Hepatocyte (in vitro differentiated cells): ENCODE data around the gene UNC5CL. TPM values are rescaled to one million over a fixed set of nuclear protein-coding genes. Genes with fewer than 3 reads are reported as not detected.
"Not testable (repeated sequence)": the region's sequence is repeated elsewhere in the genome, so short reads cannot be mapped to it uniquely, and the experiment has no call there.

ENCODE experiments used
- DNase-seq: peaks from one replicate; pipeline ENCODE4 v3.0.0-alpha.2; 2016; ENCODE audit warnings: low spot score
- H2AFZ ChIP-seq: fragments of 200-600 bp; sonication (generic); 2 replicates; pipeline ENCODE4 v1.6.0; 2016; ENCODE audit warnings: antibody characterized with exemption, mild to moderate bottlenecking
- H3K27ac ChIP-seq: fragments of 200-600 bp; sonication (generic); 2 replicates; pipeline ENCODE4 v1.5.1; 2016; ENCODE audit warnings: mild to moderate bottlenecking
- H3K27me3 ChIP-seq: fragments of 200-600 bp; sonication (generic); 2 replicates; pipeline ENCODE4 v1.6.1; 2016
- H3K36me3 ChIP-seq: fragments of 200-600 bp; sonication (generic); replicated peaks from 2 replicates; pipeline ENCODE4 v1.5.1; 2016; ENCODE audit warnings: low read depth; ENCODE audit not compliant: insufficient read depth
- H3K4me1 ChIP-seq: fragments of 200-600 bp; sonication (generic); 2 replicates; pipeline ENCODE4 v1.5.1; 2016; ENCODE audit warnings: mild to moderate bottlenecking, moderate library complexity; ENCODE audit not compliant: insufficient read depth
- H3K4me2 ChIP-seq: fragments of 200-600 bp; sonication (generic); 2 replicates; pipeline ENCODE4 v1.6.0; 2016
- H3K4me3 ChIP-seq: fragments of 200-600 bp; sonication (generic); 2 replicates; pipeline ENCODE4 v1.5.1; 2016; ENCODE audit warnings: mild to moderate bottlenecking
- H3K79me2 ChIP-seq: fragments of 200-600 bp; sonication (generic); 2 replicates; pipeline ENCODE4 v1.6.0; 2017; ENCODE audit warnings: mild to moderate bottlenecking
- H3K9me2 ChIP-seq: fragments of 200-600 bp; sonication (generic); replicated peaks from 2 replicates; pipeline ENCODE4 v1.6.0; 2017; ENCODE audit warnings: mild to moderate bottlenecking; ENCODE audit not compliant: insufficient read depth
- H3K9me3 ChIP-seq: fragments of 200-600 bp; sonication (generic); 2 replicates; pipeline ENCODE4 v1.5.1; 2016; ENCODE audit warnings: low read depth, mild to moderate bottlenecking
- H4K20me1 ChIP-seq: fragments of 200-600 bp; sonication (generic); 2 replicates; pipeline ENCODE4 v1.6.0; 2016; ENCODE audit warnings: mild to moderate bottlenecking; ENCODE audit not compliant: insufficient read depth, poor library complexity, severe bottlenecking
- CTCF ChIP-seq: fragments of 200-600 bp; sonication (generic); IDR thresholded peaks from 2 replicates; pipeline ENCODE4 v1.5.1; 2016; ENCODE audit warnings: antibody characterized with exemption, mild to moderate bottlenecking; ENCODE audit not compliant: poor library complexity
- EZH2 ChIP-seq: fragments of 200-600 bp; sonication (generic); IDR thresholded peaks from 2 replicates; pipeline ENCODE4 v1.6.1; 2016; ENCODE audit warnings: antibody characterized with exemption, mild to moderate bottlenecking, borderline replicate concordance
- EZH2phosphoT487 ChIP-seq: fragments of 200-600 bp; sonication (generic); IDR thresholded peaks from one replicate; pipeline ENCODE4 v1.6.1; 2018; ENCODE audit warnings: antibody characterized with exemption, mild to moderate bottlenecking, low read depth, moderate library complexity; ENCODE audit not compliant: unreplicated experiment, severe bottlenecking
- WGBS: methylation state at CpG from one replicate; pipeline ENCODE4 v1.1.6; 2016; ENCODE audit warnings: low lambda C conversion rate; ENCODE audit errors: missing lambda C conversion rate; 5-methylcytosine and 5-hydroxymethylcytosine counted together
- polyA plus RNA-seq: library from polyadenylated mRNA; unstranded; fragments of >200 nt; fragmentation: Nextera tagmentation; extraction: Ambion mirVana; gene quantifications from 2 replicates; pipeline ENCODE4 v1.2.1, GENCODE V29; 2016
- total RNA-seq: library from RNA; depleted of rRNA; stranded (reverse); fragments of >200 nt; gene quantifications from 2 replicates; pipeline ENCODE4 v1.2.3, GENCODE V29; 2014

UNC5CL gene
- total and polyA plus RNA-seq, 2 experiments from 2014 or later = 37.1 to 42.9 TPM

- no peaks in the 10 kb centered on the region for H3K79me2 ChIP-seq
- WGBS = 100% methylated on average over 1 of the region's 1 CpG
- H3K4me1 ChIP-seq = peaks cover 7% of the 10 kb centered on the region
Observed at GRCh38 chr6:41017663-41018062, 21.4 kb downstream of the UNC5CL start.

DNA sequence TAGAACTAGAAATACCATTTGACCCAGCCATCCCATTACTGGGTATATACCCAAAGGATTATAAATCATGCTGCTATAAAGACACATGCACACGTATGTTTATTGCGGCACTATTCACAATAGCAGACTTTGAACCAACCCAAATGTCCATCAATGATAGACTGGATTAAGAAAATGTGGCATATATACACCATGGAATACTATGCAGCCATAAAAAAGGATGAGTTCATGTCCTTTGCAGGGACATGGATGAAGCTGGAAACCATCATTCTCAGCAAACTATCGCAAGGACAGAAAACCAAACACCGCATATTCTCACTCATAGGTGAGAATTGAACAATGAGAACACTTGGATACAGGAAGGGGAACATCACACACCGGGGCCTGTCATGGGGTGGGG, 23.2 kb downstream of the UNC5CL start:
- not testable (repeated sequence) for H2AFZ ChIP-seq, H4K20me1 ChIP-seq, H3K9me2 ChIP-seq, H3K79me2 ChIP-seq, H3K4me3 ChIP-seq, H3K4me1 ChIP-seq, H3K36me3 ChIP-seq, H3K27ac ChIP-seq, H3K4me2 ChIP-seq, DNase-seq, H3K27me3 ChIP-seq, H3K9me3 ChIP-seq
- WGBS = 95% methylated on average over 5 of the region's 5 CpGs

More at GRCh38 chr6:41017663-41018062, 21.4 kb downstream of the UNC5CL start:
- no peaks in the 10 kb centered on the region for H3K9me3 ChIP-seq
- H3K27me3 ChIP-seq = no peaks in the 10 kb centered on the region
- no peaks in the 10 kb centered on the region for H3K9me2 ChIP-seq
- H2AFZ ChIP-seq = no peak overlapping the region
- TF ChIP-seq EZH2 (no peak), EZH2phosphoT487 (no peak), CTCF (no peak)
- no peak overlapping the region for H3K4me3 ChIP-seq
- no peak overlapping the region for H3K27ac ChIP-seq
- no peaks in the 10 kb centered on the region for H3K36me3 ChIP-seq
- DNase-seq = no peak
- no peaks in the 10 kb centered on the region for H4K20me1 ChIP-seq
- no peak overlapping the region for H3K4me2 ChIP-seq

DNA sequence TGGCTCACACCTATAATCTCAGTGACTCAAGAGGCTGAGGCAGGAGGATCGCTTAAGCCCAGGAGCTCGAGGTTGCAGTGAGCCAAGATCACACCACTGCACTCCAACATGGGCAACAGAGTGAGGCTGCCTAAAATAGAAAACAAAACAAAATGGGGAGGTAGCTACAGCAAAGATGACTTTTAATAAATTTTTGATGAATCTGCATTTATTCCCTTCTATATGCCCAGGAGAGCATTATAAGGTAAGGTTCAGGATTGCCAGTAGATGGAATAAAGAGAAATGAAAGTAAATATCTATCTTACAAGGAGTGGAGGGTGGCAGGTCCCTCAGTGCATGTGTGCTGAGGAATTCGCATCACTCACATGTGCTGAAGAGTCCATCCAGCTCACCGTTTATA, 24.2 kb downstream of the UNC5CL start:
- TF ChIP-seq EZH2phosphoT487 (no peak), CTCF (no peak), EZH2 (no peak)
- Histone ChIP-seq H3K27me3 (no peaks in the 10 kb centered on the region), H4K20me1 (no peaks in the 10 kb centered on the region), H3K4me3 (no peak overlapping the region), H3K36me3 (no peaks in the 10 kb centered on the region), H2AFZ (no peak overlapping the region), H3K4me2 (no peak overlapping the region), H3K9me2 (no peaks in the 10 kb centered on the region), H3K27ac (no peak overlapping the region), H3K79me2 (no peaks in the 10 kb centered on the region), H3K4me1 (peaks cover 7% of the 10 kb centered on the region), H3K9me3 (no peaks in the 10 kb centered on the region)
- DNase-seq = no peak
- WGBS = 93% methylated on average over 4 of the region's 4 CpGs

- no peaks in the 10 kb centered on the region for H3K9me2 ChIP-seq
- no peaks in the 10 kb centered on the region for H3K79me2 ChIP-seq
- H3K4me1 ChIP-seq = no peaks in the 10 kb centered on the region
- H3K27ac ChIP-seq = peak overlapping the region; percentile 26
- H3K36me3 ChIP-seq = no peaks in the 10 kb centered on the region
- H3K27me3 ChIP-seq = no peaks in the 10 kb centered on the region
- TF ChIP-seq EZH2 (no peak), EZH2phosphoT487 (no peak), CTCF (no peak)
- H2AFZ ChIP-seq = no peak overlapping the region
- H3K4me2 ChIP-seq = no peak overlapping the region
- no peaks in the 10 kb centered on the region for H3K9me3 ChIP-seq
- 82% methylated on average over 5 of the region's 5 CpGs for WGBS
- DNase-seq = no peak
- H4K20me1 ChIP-seq = no peaks in the 10 kb centered on the region
- no peak overlapping the region for H3K4me3 ChIP-seq
Observed at GRCh38 chr6:41013466-41014153, 25.4 kb downstream of the UNC5CL start.
